AG08395 (cell line): ENCODE data around the gene NXN.
"Not testable (repeated sequence)": the region's sequence is repeated elsewhere in the genome, so short reads cannot be mapped to it uniquely, and the experiment has no call there.

Experiments used
- DNase-seq: peaks from one replicate; pipeline ENCODE4 v3.0.0; 2012; ENCODE audit warnings: mixed read lengths, low spot score

The NXN gene

GRCh38 chr17:773467-774312 lies 205.9 kb downstream of the NXN start:
- DNase-seq: no peak

- DNase-seq: no peak
Measured at GRCh38 chr17:773016-773415, 206.6 kb downstream of the NXN start.

- no peak for DNase-seq
Measured at GRCh38 chr17:767076-767475, 212.5 kb downstream of the NXN start.

- DNase-seq: no peak
Measured at GRCh38 chr17:760371-760770, 219.2 kb downstream of the NXN start.

- DNase-seq: no peak
Measured at GRCh38 chr17:759964-760363, 219.6 kb downstream of the NXN start.

DNA sequence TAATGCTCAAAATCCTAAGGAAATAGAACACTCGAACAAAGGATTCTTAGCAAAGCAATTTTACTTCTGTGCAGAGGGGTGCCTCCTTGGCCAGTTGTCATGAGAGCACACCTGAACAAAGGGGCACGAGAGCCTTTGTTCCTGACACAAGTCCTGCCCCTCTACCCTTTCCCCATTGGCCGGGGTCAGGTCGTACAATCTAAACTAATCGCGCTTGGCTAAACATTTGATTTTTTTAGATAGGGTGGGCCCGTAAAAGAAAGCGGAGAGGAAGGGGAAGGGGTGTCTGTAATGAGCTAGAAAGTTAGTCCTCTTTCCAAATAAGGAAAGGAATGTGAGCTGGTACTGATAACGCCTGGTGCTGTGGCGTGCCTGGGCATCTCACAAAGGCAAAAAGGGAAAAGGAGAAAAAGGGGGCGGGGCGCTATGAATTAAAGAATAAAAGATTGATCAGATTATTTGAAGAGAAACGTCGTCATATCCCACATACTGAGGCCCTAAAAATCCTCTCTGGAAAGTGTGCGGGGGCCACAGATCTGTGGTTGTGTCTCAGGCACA lies 223.5 kb downstream of the NXN start:
- not testable (repeated sequence) for DNase-seq

GRCh38 chr17:755319-755961 lies 224.1 kb downstream of the NXN start:
- DNase-seq: not testable (repeated sequence)

GRCh38 chr17:753418-753817 lies 226.2 kb downstream of the NXN start:
- DNase-seq: no peak

- DNase-seq: peak; percentile 65
Measured at GRCh38 chr17:752620-753219, 226.9 kb downstream of the NXN start.

- DNase-seq: peak; percentile 96
Measured at GRCh38 chr17:752002-752619, 227.5 kb downstream of the NXN start, which contains the start of gene GEMIN4. GEMIN4 (minus strand) TSS chr17:752264; CDS start chr17:752142, 122 bp downstream.

DNA sequence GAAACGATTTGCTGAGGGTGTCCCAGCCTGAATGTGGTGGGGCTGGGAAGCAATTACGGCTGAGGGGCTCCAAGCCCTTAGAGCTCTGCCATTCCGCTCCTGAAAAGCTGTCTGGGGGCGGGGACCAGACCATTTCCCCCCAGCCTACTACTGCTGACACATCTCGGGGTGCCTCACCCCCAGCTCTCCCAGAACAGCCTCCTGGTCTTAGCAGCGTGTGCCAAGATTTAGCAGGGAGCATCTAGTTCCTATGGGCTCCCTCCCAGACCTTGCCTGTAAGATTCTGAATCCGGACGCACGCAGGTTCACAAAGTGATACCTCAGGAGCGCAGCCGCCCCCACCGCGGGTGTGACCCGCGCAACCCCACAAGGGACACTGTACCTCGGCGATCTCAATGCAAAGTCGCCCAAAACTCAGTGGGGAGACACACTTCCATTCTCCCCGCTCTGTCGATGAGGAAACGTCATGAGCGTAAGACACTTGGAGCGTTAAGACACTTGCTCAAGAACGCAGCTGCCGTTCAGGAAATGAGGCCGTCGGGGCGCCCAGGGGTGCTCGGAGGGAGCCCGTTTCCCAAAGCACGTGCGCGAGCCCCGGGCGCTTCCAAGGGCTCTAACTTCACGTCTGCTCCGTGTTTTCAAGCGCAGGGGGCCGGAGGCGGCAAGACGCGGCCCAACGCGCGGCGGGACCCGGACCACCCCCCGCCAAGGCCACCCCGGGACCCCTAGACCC lies 228.1 kb downstream of the NXN start:
- peak; percentile 49 for DNase-seq

- no peak for DNase-seq
Measured at GRCh38 chr17:750431-751037, 229.0 kb downstream of the NXN start.

GRCh38 chr17:749359-749758 lies 230.2 kb downstream of the NXN start:
- not testable (repeated sequence) for DNase-seq
